ENCODE data around the gene NTM. TPM values are rescaled to one million over a fixed set of nuclear protein-coding genes. Genes with fewer than 3 reads are reported as not detected.

Gene NTM
- total and polyA plus RNA-seq, 2 of the 8 experiments (the other 6 are each of a cell fraction or from before 2014, with no cell fraction given) = 13.4 to 20.0 TPM

GRCh38 chr11:131773626-131774025 is 403.2 kb downstream of the NTM start:
- Histone ChIP-seq H3K36me3 (ENCODE audit: control insufficient read depth in 2 of 4, insufficient read depth in 4 of 4, low read length in 3 of 4) (no peaks in the 10 kb centered on the region), H3K79me2 (ENCODE audit: control insufficient read depth in 1 of 2, insufficient read depth in 2 of 2, low read length in 2 of 2) (no peaks in the 10 kb centered on the region), H3K79me1 (ENCODE audit: low read depth, low read length) (no peaks in the 10 kb centered on the region), H2BK20ac (ENCODE audit: low read length) (no peak overlapping the region), H3K4me1 (replicated peaks in 1 of 4; ENCODE audit: control insufficient read depth in 3 of 4, insufficient read depth in 4 of 4, low read length in 3 of 4) (peaks cover 0 to 4% (median 0%) of the 10 kb centered on the region in 4 experiments; a peak in 3 of 7 replicates), H3K14ac (ENCODE audit: insufficient read length) (no peak overlapping the region), H4K20me1 (replicated peaks in 1 of 2; ENCODE audit: control insufficient read depth in 1 of 2, insufficient read depth in 2 of 2, low read length in 2 of 2) (no peaks in the 10 kb centered on the region), H3K27ac (ENCODE audit: low read depth, low read length) (no peak overlapping the region), H3K9ac (replicated peaks in 1 of 4; ENCODE audit: extremely low read depth in 1 of 4, low read depth in 3 of 4, low read length in 3 of 4) (no peak overlapping the region), H3K4ac (replicated peaks; ENCODE audit: insufficient read length, low read depth, low read length) (no peak overlapping the region), H2BK5ac (ENCODE audit: low read depth, low read length) (no peak overlapping the region), H3K56ac (replicated peaks; ENCODE audit: insufficient read length, low read depth, low read length) (no peak overlapping the region), H2AK5ac (ENCODE audit: low read depth, low read length) (no peak overlapping the region), H4K91ac (replicated peaks; ENCODE audit: insufficient read length, low read length) (no peak overlapping the region), H2BK15ac (ENCODE audit: low read length) (no peak overlapping the region), H4K8ac (ENCODE audit: extremely low read depth, insufficient read depth, low read length) (no peak overlapping the region), H2BK12ac (ENCODE audit: low read depth, low read length) (no peak overlapping the region), H3K18ac (ENCODE audit: extremely low read depth, low read length) (no peak overlapping the region), H4K5ac (ENCODE audit: insufficient read length, low read depth, low read length) (no peak overlapping the region), H3K27me3 (replicated peaks in 1 of 4; ENCODE audit: control insufficient read depth in 3 of 4, extremely low read depth in 1 of 4, insufficient read depth in 3 of 4, low read length in 3 of 4) (no peaks in the 10 kb centered on the region), H2AFZ (ENCODE audit: low read length) (no peak overlapping the region), H2BK120ac (replicated peaks; ENCODE audit: low read depth, low read length) (no peak overlapping the region), H3K4me2 (ENCODE audit: insufficient read depth in 1 of 2, low read depth in 2 of 2, low read length in 2 of 2) (no peak overlapping the region), H3K23ac (ENCODE audit: insufficient read length) (no peak overlapping the region), H3K4me3 (ENCODE audit: extremely low read depth in 1 of 4, insufficient read depth in 2 of 4, low read depth in 3 of 4, low read length in 4 of 4) (no peak overlapping the region), H3K23me2 (ENCODE audit: low read depth, low read length) (no peaks in the 10 kb centered on the region), H3K9me3 (ENCODE audit: insufficient read depth in 2 of 2, low read depth in 1 of 2, low read length in 1 of 2) (no peaks in the 10 kb centered on the region)
- POLR2A ChIA-PET (ENCODE audit: partially characterized antibody) = no interaction called here
- no peak for TF ChIP-seq POLR2A (IDR thresholded peaks at IDR 0.05; ENCODE audit: control extremely low read depth in 1 of 2, low read depth in 2 of 2, low read length in 2 of 2)
- no peak for TF ChIP-seq SRF (IDR thresholded peaks at IDR 0.05; ENCODE audit: low read depth, low read length)
- TF ChIP-seq RXRA (IDR thresholded peaks at IDR 0.05; ENCODE audit: insufficient read depth, low read depth, low read length) = no peak
- 94% methylated on average over 6 of the region's 6 CpGs; no CpG with 5 or more reads in 1 of the 2 experiments for WGBS, 2 experiments (ENCODE audit: extremely low coverage in 1 of 2, insufficient coverage in 1 of 2, insufficient read length in 1 of 2, insufficient replicate concordance in 2 of 2, low coverage in 1 of 2, low lambda C conversion rate in 2 of 2, missing lambda C conversion rate in 1 of 2)
- CTCF ChIA-PET (ENCODE audit: partially characterized antibody) = interaction anchor here (0.9 to 6.2 kb wide), 4 partner anchors 10 to 138 kb away, joined by 3 to 32 read pairs (median 4); no protein-coding TSS in a partner anchor
- no peak for DNase-seq (ENCODE audit: low read depth in 1 of 2, low spot score in 2 of 2)
- no peak for FAIRE-seq
